ENCODE data around the gene GPHA2. TPM values are rescaled to one million over a fixed set of nuclear protein-coding genes. Genes with fewer than 3 reads are reported as not detected.
A peak's percentile ranks its signal among the peaks of the same experiment; 100 is the strongest.

Gene GPHA2
- total and polyA plus RNA-seq, 2 of the 13 experiments (the other 11 are each of a cell fraction or from before 2014, with no cell fraction given): 13.0 to 19.1 TPM

DNA sequence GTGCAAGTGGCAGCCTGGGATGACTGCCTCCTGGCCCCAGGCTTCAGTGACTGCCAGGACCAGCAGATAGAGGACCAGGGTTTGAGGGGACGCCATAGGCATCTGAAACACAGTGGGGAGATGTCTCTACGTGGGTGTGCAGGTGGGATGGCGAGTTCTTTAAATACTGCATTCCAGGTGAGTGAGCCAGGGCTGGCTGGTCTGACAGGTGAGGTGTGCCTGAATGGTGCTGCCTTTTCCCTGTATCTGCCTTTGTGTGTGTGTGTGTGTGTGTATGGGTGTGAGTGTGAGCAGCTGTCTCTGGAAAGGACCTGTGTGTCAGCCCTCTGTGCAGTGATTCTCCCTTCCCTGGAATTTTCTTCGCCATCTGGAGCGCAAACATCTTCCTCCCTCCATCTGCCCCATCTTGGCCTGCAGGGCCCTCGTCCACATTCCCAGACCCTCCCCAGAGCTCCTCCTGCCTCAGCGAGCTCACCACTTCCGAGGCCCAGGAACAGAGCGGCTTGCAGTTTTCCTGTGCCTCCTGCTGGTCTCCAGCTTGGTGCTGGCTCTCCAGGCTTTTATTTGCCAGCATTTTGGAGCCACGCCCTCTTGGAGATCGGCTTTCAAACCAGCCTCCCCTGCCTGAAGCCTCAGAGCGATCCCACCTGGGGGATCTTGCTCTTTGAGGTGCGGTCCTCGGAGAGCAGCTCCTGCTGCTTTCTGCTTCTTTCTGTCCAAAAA, at the start of gene GPHA2 (continued):
- TF ChIP-seq, protein P1, sequence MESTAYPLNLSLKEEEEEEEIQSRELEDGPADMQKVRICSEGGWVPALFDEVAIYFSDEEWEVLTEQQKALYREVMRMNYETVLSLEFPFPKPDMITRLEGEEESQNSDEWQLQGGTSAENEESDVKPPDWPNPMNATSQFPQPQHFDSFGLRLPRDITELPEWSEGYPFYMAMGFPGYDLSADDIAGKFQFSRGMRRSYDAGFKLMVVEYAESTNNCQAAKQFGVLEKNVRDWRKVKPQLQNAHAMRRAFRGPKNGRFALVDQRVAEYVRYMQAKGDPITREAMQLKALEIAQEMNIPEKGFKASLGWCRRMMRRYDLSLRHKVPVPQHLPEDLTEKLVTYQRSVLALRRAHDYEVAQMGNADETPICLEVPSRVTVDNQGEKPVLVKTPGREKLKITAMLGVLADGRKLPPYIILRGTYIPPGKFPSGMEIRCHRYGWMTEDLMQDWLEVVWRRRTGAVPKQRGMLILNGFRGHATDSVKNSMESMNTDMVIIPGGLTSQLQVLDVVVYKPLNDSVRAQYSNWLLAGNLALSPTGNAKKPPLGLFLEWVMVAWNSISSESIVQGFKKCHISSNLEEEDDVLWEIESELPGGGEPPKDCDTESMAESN (CRISPR knock-in tag; conservative IDR thresholded peaks at IDR 0.05): no peak
- TF ChIP-seq TOE1 (CRISPR knock-in tag; IDR thresholded peaks at IDR 0.05) (0 out of 2 replicates have a peak, but pooled peaks have one; percentile 60), NR2F6 (IDR thresholded peaks at IDR 0.05) (no peak), NR2F6 (CRISPR knock-in tag; IDR thresholded peaks at IDR 0.05) (0 out of 2 replicates have a peak, but pooled peaks have one; percentile 19), SIN3A (IDR thresholded peaks at IDR 0.05; ENCODE audit: borderline replicate concordance, low read depth, low read length) (no peak), NONO (IDR thresholded peaks at IDR 0.05) (no peak), NONO (CRISPR knock-in tag; conservative IDR thresholded peaks at IDR 0.05) (no peak; the same call in 1 of the 2 replicates), ETV6 (CRISPR knock-in tag; conservative IDR thresholded peaks at IDR 0.05) (0 out of 2 replicates have a peak, but pooled peaks have one; percentile 23), NFYB (CRISPR knock-in tag; IDR thresholded peaks at IDR 0.05) (no peak), YEATS4 (CRISPR knock-in tag; IDR thresholded peaks at IDR 0.05; ENCODE audit: borderline replicate concordance) (0 out of 2 replicates have a peak, but pooled peaks have one; percentile 1), CEBPB (IDR thresholded peaks at IDR 0.05; ENCODE audit: borderline replicate concordance, low read depth, low read length) (no peak), FOXA3 (CRISPR knock-in tag; IDR thresholded peaks at IDR 0.05) (no peak), RELA (CRISPR knock-in tag; IDR thresholded peaks at IDR 0.05) (no peak), ZNF761 (CRISPR knock-in tag; conservative IDR thresholded peaks at IDR 0.05) (no peak), ZNF790 (CRISPR knock-in tag; IDR thresholded peaks at IDR 0.05; ENCODE audit: borderline replicate concordance) (no peak), SP1 (IDR thresholded peaks at IDR 0.05) (no peak), SP1 (CRISPR knock-in tag; IDR thresholded peaks at IDR 0.05) (0 out of 2 replicates have a peak, but pooled peaks have one; percentile 32), ELF3 (CRISPR knock-in tag; IDR thresholded peaks at IDR 0.05) (0 out of 2 replicates have a peak, but pooled peaks have one; percentile 14), ELF1 (CRISPR knock-in tag; IDR thresholded peaks at IDR 0.05) (peak; percentile 34; the same call in 1 of the 2 replicates), ZNF232 (CRISPR knock-in tag; IDR thresholded peaks at IDR 0.05; ENCODE audit: borderline replicate concordance) (no peak), ZNF749 (CRISPR knock-in tag; IDR thresholded peaks at IDR 0.05; ENCODE audit: borderline replicate concordance) (no peak), TBX2 (CRISPR knock-in tag; IDR thresholded peaks at IDR 0.05; ENCODE audit: borderline replicate concordance) (peak; percentile 68; the same call in 1 of the 2 replicates), ZNF772 (CRISPR knock-in tag; IDR thresholded peaks at IDR 0.05) (0 out of 2 replicates have a peak, but pooled peaks have one; percentile 55), RBFOX2 (IDR thresholded peaks at IDR 0.05; ENCODE audit: low read depth, low read length) (0 out of 2 replicates have a peak, but pooled peaks have one; percentile 5), HDAC2 (CRISPR knock-in tag; IDR thresholded peaks at IDR 0.05) (peak; percentile 41; the same call in 1 of the 2 replicates)
- TF ChIP-seq, protein P2, sequence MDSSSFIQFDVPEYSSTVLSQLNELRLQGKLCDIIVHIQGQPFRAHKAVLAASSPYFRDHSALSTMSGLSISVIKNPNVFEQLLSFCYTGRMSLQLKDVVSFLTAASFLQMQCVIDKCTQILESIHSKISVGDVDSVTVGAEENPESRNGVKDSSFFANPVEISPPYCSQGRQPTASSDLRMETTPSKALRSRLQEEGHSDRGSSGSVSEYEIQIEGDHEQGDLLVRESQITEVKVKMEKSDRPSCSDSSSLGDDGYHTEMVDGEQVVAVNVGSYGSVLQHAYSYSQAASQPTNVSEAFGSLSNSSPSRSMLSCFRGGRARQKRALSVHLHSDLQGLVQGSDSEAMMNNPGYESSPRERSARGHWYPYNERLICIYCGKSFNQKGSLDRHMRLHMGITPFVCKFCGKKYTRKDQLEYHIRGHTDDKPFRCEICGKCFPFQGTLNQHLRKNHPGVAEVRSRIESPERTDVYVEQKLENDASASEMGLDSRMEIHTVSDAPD (CRISPR knock-in tag; IDR thresholded peaks at IDR 0.05): 0 out of 2 replicates have a peak, but pooled peaks have one; percentile 29
- TF ChIP-seq, protein P3, sequence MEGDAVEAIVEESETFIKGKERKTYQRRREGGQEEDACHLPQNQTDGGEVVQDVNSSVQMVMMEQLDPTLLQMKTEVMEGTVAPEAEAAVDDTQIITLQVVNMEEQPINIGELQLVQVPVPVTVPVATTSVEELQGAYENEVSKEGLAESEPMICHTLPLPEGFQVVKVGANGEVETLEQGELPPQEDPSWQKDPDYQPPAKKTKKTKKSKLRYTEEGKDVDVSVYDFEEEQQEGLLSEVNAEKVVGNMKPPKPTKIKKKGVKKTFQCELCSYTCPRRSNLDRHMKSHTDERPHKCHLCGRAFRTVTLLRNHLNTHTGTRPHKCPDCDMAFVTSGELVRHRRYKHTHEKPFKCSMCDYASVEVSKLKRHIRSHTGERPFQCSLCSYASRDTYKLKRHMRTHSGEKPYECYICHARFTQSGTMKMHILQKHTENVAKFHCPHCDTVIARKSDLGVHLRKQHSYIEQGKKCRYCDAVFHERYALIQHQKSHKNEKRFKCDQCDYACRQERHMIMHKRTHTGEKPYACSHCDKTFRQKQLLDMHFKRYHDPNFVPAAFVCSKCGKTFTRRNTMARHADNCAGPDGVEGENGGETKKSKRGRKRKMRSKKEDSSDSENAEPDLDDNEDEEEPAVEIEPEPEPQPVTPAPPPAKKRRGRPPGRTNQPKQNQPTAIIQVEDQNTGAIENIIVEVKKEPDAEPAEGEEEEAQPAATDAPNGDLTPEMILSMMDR (CRISPR knock-in tag; IDR thresholded peaks at IDR 0.05): peak; percentile 60

Measured in HepG2 (cell line).